ENCODE data around the gene MICU1. TPM values are rescaled to one million over a fixed set of nuclear protein-coding genes. Genes with fewer than 3 reads are reported as not detected.
A peak's percentile ranks its signal among the peaks of the same experiment; 100 is the strongest.

MICU1 gene
- total RNA-seq, 1 donor from 2014 or later = 37.4 TPM

DNA sequence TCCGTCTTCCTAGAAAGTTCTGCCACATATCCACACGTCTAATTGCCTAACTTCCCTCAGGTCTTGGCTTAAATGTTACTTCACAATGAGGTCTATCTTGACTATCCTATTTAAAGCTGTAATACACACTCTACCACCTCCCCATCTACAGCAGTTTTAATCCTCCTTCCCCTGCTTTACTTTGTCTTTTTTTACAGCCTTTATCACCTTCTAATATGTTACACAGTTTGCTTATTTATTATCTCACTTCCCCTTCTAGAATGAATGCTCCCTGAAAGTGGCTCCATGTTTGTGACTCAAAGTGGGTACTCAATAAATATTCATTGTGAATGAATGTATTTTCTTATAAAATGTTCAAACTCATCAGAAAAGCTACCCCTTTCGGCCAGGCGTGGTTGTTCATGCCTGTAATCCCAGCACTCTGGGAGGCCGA is 13.6 kb upstream of the MICU1 start:
- DNase-seq = no peak
- peaks cover 9% of the 10 kb centered on the region for H3K4me1 ChIP-seq
- H3K27me3 ChIP-seq (ENCODE audit: low read depth) = no peaks in the 10 kb centered on the region
- H3K36me3 ChIP-seq = no peaks in the 10 kb centered on the region
- TF ChIP-seq CTCF (IDR thresholded peaks at IDR 0.05; ENCODE audit: borderline replicate concordance) = no peak
- intact Hi-C loops (cut with micrococcal nuclease) = no loop called here
- H3K4me3 ChIP-seq = no peak overlapping the region
- H3K9me3 ChIP-seq (replicated peaks) = no peaks in the 10 kb centered on the region
- no peak overlapping the region for H3K27ac ChIP-seq (replicated peaks)

DNA sequence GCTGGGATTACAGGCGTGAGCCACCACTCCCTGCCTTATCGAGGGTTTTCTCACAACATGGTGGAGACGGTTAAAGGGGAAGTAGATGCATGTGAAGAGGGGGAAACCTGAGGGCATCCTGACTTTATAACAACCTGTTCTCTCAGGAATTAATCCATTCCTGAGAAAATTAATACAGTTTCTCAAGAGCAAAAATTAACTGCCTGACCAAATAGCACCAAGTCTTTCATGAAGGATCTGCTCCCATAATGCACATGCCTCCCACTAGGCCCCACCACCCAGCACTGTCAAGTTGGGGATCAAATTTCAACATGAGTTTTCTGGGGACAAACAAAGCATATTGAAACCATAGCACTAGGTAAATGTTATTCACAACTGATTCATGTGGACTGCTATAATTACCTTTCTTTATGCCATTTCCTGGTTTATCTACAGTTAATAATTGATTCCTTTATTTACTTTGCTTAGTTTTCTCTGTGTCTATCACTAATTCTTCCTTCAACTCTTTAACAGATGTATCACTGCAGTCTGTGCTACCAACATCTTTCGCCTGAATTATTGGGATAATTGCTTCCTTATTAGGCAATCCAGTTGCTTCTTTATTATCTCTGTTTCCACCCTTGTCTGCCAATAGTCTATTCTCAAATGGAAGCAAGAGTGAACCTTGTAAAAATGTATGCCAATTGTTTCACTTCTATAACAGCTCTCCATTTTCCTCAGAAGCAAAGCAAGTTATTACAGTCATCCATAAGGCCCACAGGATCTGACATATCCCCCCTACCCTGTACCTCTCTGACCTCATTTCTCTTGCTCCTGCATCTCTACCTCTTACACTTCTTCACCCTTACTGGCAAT is 12.9 kb upstream of the MICU1 start:
- H3K9me3 ChIP-seq (replicated peaks) = no peaks in the 10 kb centered on the region
- TF ChIP-seq CTCF (IDR thresholded peaks at IDR 0.05; ENCODE audit: borderline replicate concordance) = no peak
- intact Hi-C loops (cut with micrococcal nuclease) = no loop called here

GRCh38 chr10:72637398-72637857 is 11.5 kb upstream of the MICU1 start:
- Histone ChIP-seq H3K36me3 (no peaks in the 10 kb centered on the region), H3K27me3 (ENCODE audit: low read depth) (no peaks in the 10 kb centered on the region), H3K4me1 (peaks cover 9% of the 10 kb centered on the region), H3K4me3 (no peak overlapping the region), H3K27ac (replicated peaks) (peak overlapping the region; percentile 66), H3K9me3 (replicated peaks) (no peaks in the 10 kb centered on the region)
- no peak for TF ChIP-seq CTCF (IDR thresholded peaks at IDR 0.05; ENCODE audit: borderline replicate concordance)
- intact Hi-C loops (cut with micrococcal nuclease) = no loop called here
- DNase-seq = peak; percentile 34

More for the DNA sequence above, 12.9 kb upstream of the MICU1 start:
- H3K36me3 ChIP-seq = no peaks in the 10 kb centered on the region
- no peaks in the 10 kb centered on the region for H3K27me3 ChIP-seq (ENCODE audit: low read depth)
- H3K27ac ChIP-seq (replicated peaks) = no peak overlapping the region
- no peak overlapping the region for H3K4me3 ChIP-seq
- no peak for DNase-seq
- peaks cover 9% of the 10 kb centered on the region for H3K4me1 ChIP-seq

- no peak overlapping the region for H3K27ac ChIP-seq (replicated peaks)
- TF ChIP-seq CTCF (IDR thresholded peaks at IDR 0.05; ENCODE audit: borderline replicate concordance) = no peak
- intact Hi-C loops (cut with micrococcal nuclease) = no loop called here
These were observed 4.3 kb upstream of the MICU1 start for GRCh38 chr10:72630144-72630543.

GRCh38 chr10:72626444-72626754 is 520 bp upstream of the MICU1 start:
- Histone ChIP-seq H3K9me3 (replicated peaks) (no peaks in the 10 kb centered on the region), H3K4me1 (peaks cover 24% of the 10 kb centered on the region), H3K36me3 (no peaks in the 10 kb centered on the region), H3K4me3 (peak overlapping the region; percentile 85), H3K27ac (replicated peaks) (peak overlapping the region; percentile 83), H3K27me3 (ENCODE audit: low read depth) (no peaks in the 10 kb centered on the region)
- intact Hi-C loops (cut with micrococcal nuclease) = no loop called here
- DNase-seq = no peak
- TF ChIP-seq CTCF (IDR thresholded peaks at IDR 0.05; ENCODE audit: borderline replicate concordance) = no peak

More at GRCh38 chr10:72630144-72630543, 4.3 kb upstream of the MICU1 start:
- Histone ChIP-seq H3K36me3 (no peaks in the 10 kb centered on the region), H3K27me3 (ENCODE audit: low read depth) (no peaks in the 10 kb centered on the region), H3K4me3 (no peak overlapping the region), H3K9me3 (replicated peaks) (no peaks in the 10 kb centered on the region), H3K4me1 (peaks cover 10% of the 10 kb centered on the region)
- DNase-seq = no peak
